Ovary (tissue), 9 donors: Measurements from ENCODE around the gene SIRPA. TPM values are rescaled to one million over a fixed set of nuclear protein-coding genes. Genes with fewer than 3 reads are reported as not detected.

Experiments used
- DNase-seq, 5 donors: peaks; one replicate each; pipeline ENCODE4 v3.0.0-alpha.2; 2019 to 2020
- H3K27ac ChIP-seq, 2 donors: fragments of 200-600 bp; one replicate each; pipeline versions ENCODE4 v1.5.1 to v1.8.0; 2019 to 2022
- H3K27me3 ChIP-seq: fragments of 200-600 bp; one replicate; pipeline ENCODE4 v1.8.0; 2022
- H3K36me3 ChIP-seq: fragments of 200-600 bp; sonication (generic); one replicate; pipeline ENCODE4 v1.5.1; 2019
- H3K4me1 ChIP-seq: one replicate; pipeline ENCODE4 v1.8.1; 2013; ENCODE audit warnings: mild to moderate bottlenecking, moderate library complexity; ENCODE audit not compliant: insufficient read depth
- H3K4me3 ChIP-seq: fragments of 200-600 bp; sonication (generic); one replicate; pipeline ENCODE4 v1.5.1; 2017
- H3K9me3 ChIP-seq, 2 donors: fragments of 200-600 bp in 1 of 2; sonication (generic) in 1 of 2; one replicate each; pipeline versions ENCODE4 v1.5.1 to v1.8.1; 2013 to 2019; ENCODE audit warnings: mild to moderate bottlenecking in 1 of 2, moderate library complexity in 1 of 2
- EP300 ChIP-seq: sonication (generic); formaldehyde crosslinking; IDR thresholded peaks from one replicate; pipeline ENCODE4 v1.6.1; 2017; ENCODE audit warnings: antibody characterized with exemption
- POLR2A ChIP-seq: fragments of 450-650 bp; IDR thresholded peaks from one replicate; pipeline ENCODE4 v1.6.1; 2017; ENCODE audit warnings: antibody characterized with exemption, mild to moderate bottlenecking, moderate library complexity
- WGBS, 3 donors: extraction: QIAGEN DNeasy Blood & Tissue Kit in 1 of 3; methylation state at CpG; one replicate each; pipeline versions ENCODE4 v1.1.5 to v1.1.7; 2013 to 2017; 5-methylcytosine and 5-hydroxymethylcytosine counted together
- intact Hi-C, 4 donors: fragments of 100-400 bp; cut with DNase I; formaldehyde crosslinking; loops; one replicate each; pipeline versions ENCODE4 v1.11.0 to v1.15.1; 2022 to 2023
- polyA plus RNA-seq, 2 donors: library from polyadenylated mRNA; stranded (reverse); fragments of 200-250 nt in 1 of 2; fragments of 350-450 nt in 1 of 2; fragmentation: Illumina TruSeq in 1 of 2; extraction: RNeasy Lipid Tissue Mini Kit (QIAGEN cat#74804) in 1 of 2; gene quantifications; one replicate each; pipeline ENCODE4 v1.2.3, GENCODE V29; 2013 to 2014
- total RNA-seq, 7 donors: library from RNA; depleted of rRNA in 2 of 7; stranded (reverse); fragments of >200 nt in 2 of 7; fragmentation: NEBNext Ultra II Directional in 3 of 7; extraction: Animal tissue kit (Norgen Biotek cat#: 25700) in 3 of 7; gene quantifications; one replicate each; pipeline versions ENCODE4 v1.1.0 to v1.2.4, GENCODE V29; 2016 to 2023
- TF ChIP-seq, protein P1 (sequence below), 3 donors: fragments of 450-650 bp in 2 of 3; fragments of 200-600 bp in 1 of 3; IDR thresholded peaks; one replicate each; pipeline versions ENCODE4 v1.5.1 to v1.8.0; 2016 to 2022; ENCODE audit warnings: antibody characterized with exemption in 3 of 3, mild to moderate bottlenecking in 1 of 3
- donor health status: DM: no; HTN: no; CAD: no; lungs with moderate emphysema.
- donor health status: DM: no; HTN: no; CAD: no.
- donor health status: Bipolar disorder and iron deficiency.
- donor health status: DM: yes; HTN: yes; CAD: no.
- donor health status: DM: no; HTN: no; CAD: no.
- donor health status: DM: yes; HTN: yes; CAD: no.

Gene SIRPA
- total and polyA plus RNA-seq, 9 donors = 15.7 to 45.6 (median 28.3) TPM

DNA sequence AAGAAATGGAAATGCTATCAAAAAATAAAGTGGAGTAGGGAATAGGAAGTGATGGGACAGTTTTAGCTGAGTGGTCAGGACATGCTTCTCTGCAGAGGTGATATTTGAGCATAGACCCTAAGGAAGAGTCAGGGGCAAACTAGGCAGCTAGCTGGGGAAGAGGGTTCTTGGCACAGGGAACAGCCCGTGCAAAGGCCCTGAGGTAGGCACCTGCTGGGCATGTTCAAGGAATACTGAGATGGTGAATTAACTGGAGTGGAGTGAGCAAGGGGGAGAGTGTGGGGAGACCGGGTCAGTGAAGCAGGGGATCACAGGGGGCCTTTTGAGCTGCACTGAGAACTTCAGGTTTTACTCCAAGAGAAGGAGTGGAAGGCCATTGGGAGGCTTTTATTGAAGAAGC, 7.5 kb upstream of the SIRPA start:
- H3K4me1 ChIP-seq = peaks cover 3% of the 10 kb centered on the region
- DNase-seq = no peak
- H3K36me3 ChIP-seq = no peaks in the 10 kb centered on the region
- TF ChIP-seq, protein P1, sequence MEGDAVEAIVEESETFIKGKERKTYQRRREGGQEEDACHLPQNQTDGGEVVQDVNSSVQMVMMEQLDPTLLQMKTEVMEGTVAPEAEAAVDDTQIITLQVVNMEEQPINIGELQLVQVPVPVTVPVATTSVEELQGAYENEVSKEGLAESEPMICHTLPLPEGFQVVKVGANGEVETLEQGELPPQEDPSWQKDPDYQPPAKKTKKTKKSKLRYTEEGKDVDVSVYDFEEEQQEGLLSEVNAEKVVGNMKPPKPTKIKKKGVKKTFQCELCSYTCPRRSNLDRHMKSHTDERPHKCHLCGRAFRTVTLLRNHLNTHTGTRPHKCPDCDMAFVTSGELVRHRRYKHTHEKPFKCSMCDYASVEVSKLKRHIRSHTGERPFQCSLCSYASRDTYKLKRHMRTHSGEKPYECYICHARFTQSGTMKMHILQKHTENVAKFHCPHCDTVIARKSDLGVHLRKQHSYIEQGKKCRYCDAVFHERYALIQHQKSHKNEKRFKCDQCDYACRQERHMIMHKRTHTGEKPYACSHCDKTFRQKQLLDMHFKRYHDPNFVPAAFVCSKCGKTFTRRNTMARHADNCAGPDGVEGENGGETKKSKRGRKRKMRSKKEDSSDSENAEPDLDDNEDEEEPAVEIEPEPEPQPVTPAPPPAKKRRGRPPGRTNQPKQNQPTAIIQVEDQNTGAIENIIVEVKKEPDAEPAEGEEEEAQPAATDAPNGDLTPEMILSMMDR (IDR thresholded peaks at IDR 0.05) = no peak
- TF ChIP-seq EP300 = no peak
- TF ChIP-seq POLR2A = no peak
- no peak overlapping the region for H3K4me3 ChIP-seq
- no peaks in the 10 kb centered on the region for H3K9me3 ChIP-seq
- no peaks in the 10 kb centered on the region for H3K27me3 ChIP-seq
- 67 to 84% (median 84%) methylated on average over 2 of the region's 2 CpGs for WGBS, 3 donors
- H3K27ac ChIP-seq = no peak overlapping the region
- intact Hi-C loops = loop anchor here in 1 of 4 donors (5.0 kb wide), 1 partner anchor 60 kb away; no protein-coding TSS in a partner anchor

DNA sequence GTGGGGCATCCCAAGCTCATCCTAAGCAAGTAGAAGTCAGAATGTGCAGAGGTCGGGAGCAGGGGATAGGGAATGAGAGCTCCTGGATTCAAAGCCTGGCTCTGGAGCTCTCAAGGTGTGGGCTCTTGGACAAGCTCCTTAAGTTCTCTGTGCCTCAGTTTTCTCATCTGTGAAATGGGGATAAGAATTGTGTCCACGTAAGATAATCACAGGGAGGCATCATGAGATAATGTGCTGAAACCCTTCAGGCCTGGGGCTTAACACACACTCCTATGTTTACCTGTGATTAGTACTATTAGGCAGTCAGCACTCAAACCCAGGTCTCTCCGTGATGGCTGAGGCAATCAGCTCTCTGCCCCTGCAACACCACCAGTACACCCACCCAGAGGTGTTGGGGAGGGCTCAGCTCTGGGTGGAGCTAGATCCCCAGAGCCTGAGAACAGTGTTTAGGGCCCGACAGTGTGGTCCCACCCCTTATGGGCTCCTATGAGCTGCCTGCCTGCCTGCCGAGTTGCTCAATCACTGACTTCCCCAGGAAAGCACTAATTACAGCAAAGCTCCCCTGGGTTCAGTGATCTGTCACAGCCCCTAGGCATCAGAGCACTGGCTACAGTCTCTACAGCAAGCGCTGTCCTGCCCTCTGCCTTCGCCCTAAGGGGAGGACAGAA, 6.3 kb upstream of the SIRPA start:
- peaks cover 1% of the 10 kb centered on the region for H3K4me1 ChIP-seq
- H3K9me3 ChIP-seq = no peaks in the 10 kb centered on the region
- no peak for TF ChIP-seq EP300
- TF ChIP-seq POLR2A = no peak
- TF ChIP-seq, protein P1 (IDR thresholded peaks at IDR 0.05) = no peak
- peak in 1 of 5 donors; percentile 39 for DNase-seq
- WGBS, 3 donors = 55 to 68% (median 63%) methylated on average over 7 of the region's 7 CpGs
- intact Hi-C loops = loop anchor here in 1 of 4 donors (5.0 kb wide), 1 partner anchor 58 kb away; no protein-coding TSS in a partner anchor
- no peak overlapping the region for H3K27ac ChIP-seq
- H3K27me3 ChIP-seq = no peaks in the 10 kb centered on the region
- no peaks in the 10 kb centered on the region for H3K36me3 ChIP-seq
- H3K4me3 ChIP-seq = no peak overlapping the region

DNA sequence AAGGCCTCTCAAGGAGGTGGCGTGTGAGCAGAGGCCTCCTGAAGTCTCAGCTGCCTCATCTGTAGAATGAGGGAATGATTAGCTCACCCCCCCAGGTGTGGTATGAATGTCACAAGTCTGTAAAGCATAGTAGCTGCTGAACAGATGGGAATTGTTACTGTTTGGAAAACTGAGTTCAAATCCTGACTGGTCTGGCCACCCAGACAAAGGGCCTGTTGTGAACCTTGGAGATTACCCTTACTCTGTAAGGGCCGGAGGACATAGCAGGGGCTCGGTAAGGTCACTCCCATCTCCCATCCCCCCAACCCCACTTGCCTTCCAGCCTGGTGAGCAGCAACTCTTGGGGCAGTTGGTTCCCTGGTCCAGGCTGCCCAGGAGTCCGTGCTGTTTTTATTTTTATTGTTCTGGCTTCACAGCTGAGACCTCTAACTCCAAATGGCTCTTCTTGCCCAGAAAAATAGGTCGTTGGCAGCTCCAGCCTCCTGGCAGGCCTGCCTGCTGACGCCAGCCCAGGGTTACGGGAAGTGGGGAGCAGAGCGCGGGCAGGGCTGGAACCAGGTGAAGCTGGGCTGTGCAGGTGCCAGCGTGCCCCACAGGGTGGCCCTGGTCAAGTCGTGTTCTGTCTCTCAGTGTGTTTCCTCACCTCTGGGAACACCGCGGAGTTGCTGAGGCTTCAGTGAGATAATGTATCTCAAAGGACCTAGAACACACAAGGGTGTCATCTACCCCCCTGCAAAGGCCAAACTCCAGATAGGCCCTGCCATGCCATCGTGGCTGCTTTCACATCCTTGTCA, 4.5 kb upstream of the SIRPA start:
- no peak overlapping the region for H3K4me3 ChIP-seq
- WGBS, 3 donors = 77 to 80% (median 79%) methylated on average over 14 of the region's 14 CpGs
- no peaks in the 10 kb centered on the region for H3K36me3 ChIP-seq
- no peaks in the 10 kb centered on the region for H3K9me3 ChIP-seq
- H3K27ac ChIP-seq = no peak overlapping the region
- H3K4me1 ChIP-seq = no peaks in the 10 kb centered on the region
- TF ChIP-seq, protein P1 (IDR thresholded peaks at IDR 0.05) = no peak
- no peak for TF ChIP-seq POLR2A
- TF ChIP-seq EP300 = no peak
- no peaks in the 10 kb centered on the region for H3K27me3 ChIP-seq
- no peak for DNase-seq
- intact Hi-C loops = loop anchor here in 2 of 4 donors (5.0 to 10.0 kb wide), 2 partner anchors 113 to 214 kb away; partner anchors contain the start of gene STK35 (in 1 of the 2)

DNA sequence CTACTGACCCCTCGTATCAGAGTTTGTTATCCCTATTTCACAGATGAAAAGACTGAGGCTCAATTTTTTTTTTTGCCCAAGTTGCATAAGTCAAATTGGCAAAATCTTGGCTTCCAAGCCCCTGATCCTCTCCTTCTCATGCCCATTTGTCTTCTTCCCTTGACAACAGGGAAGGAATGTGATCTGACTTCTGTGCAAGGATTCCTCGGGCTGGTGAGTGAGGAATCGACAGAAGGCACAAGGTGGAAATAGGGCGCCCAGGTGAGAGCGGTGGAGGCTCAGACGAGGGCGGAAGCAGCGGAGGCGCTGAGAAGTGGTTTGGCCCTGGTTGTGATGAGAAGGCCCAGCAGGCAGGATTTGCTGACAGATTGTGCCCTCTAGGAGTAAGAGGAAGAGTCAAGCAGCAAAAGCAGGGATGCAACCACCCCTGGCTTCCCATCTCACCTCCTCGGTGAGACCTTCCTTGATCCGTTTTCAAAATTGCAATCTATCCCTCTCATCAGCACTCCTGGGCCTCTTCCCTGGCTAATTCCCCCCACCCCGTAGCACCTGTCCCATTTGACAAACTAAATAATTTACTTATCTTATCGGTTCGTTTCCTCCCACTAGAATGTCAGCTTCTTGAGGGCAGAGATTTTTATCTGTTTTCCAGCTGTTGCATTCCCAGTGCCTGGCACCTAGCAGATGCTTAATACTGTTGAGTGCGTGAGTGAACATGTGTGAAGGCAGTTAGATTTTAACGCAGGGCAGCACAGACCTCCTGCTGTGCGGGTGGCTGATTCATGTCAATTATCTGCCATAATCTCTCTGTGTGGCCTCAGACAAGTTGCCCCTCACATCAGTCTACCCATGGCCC, 3.7 kb upstream of the SIRPA start:
- intact Hi-C loops = loop anchor here in 2 of 4 donors (5.0 to 10.0 kb wide), 2 partner anchors 114 to 213 kb away; partner anchors contain the start of gene STK35 (in 1 of the 2)
- 80 to 87% (median 86%) methylated on average over 17 of the region's 17 CpGs for WGBS, 3 donors
- no peak overlapping the region for H3K4me3 ChIP-seq

More for the DNA sequence above, 3.7 kb upstream of the SIRPA start:
- Histone ChIP-seq H3K27me3 (no peaks in the 10 kb centered on the region), H3K4me1 (no peaks in the 10 kb centered on the region), H3K27ac (no peak overlapping the region), H3K9me3 (no peaks in the 10 kb centered on the region), H3K36me3 (no peaks in the 10 kb centered on the region)
- DNase-seq = no peak
- TF ChIP-seq EP300 (no peak), POLR2A (no peak)
- TF ChIP-seq, protein P1 (IDR thresholded peaks at IDR 0.05) = no peak
